ENCODE results near the gene USP24.
"Not testable (repeated sequence)": the region's sequence is repeated elsewhere in the genome, so short reads cannot be mapped to it uniquely, and the experiment has no call there.

DNA sequence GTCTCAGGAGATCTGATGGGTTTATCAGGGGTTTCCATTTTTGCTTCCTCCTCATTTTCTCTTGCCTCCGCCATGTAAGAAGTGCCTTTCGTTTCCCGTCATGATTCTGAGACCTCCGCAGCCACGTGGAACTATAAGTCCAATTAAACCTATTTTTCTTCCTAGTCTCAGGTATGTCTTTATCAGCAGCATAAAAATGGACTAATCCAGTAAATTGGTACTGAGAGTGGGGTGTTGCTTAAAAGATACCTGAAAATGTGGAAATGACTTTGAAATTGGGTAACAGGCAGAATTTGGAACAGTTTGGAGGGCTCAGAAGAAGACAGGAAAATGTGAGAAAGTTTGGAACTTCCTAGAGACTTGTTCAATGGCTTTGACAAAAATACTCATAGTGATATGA lies 184.1 kb downstream of the USP24 start:
- TF ChIP-seq, protein P1, sequence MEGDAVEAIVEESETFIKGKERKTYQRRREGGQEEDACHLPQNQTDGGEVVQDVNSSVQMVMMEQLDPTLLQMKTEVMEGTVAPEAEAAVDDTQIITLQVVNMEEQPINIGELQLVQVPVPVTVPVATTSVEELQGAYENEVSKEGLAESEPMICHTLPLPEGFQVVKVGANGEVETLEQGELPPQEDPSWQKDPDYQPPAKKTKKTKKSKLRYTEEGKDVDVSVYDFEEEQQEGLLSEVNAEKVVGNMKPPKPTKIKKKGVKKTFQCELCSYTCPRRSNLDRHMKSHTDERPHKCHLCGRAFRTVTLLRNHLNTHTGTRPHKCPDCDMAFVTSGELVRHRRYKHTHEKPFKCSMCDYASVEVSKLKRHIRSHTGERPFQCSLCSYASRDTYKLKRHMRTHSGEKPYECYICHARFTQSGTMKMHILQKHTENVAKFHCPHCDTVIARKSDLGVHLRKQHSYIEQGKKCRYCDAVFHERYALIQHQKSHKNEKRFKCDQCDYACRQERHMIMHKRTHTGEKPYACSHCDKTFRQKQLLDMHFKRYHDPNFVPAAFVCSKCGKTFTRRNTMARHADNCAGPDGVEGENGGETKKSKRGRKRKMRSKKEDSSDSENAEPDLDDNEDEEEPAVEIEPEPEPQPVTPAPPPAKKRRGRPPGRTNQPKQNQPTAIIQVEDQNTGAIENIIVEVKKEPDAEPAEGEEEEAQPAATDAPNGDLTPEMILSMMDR (IDR thresholded peaks at IDR 0.05; ENCODE audit: extremely low read depth in 1 of 2, insufficient read depth in 1 of 2, low read depth in 1 of 2, low read length in 2 of 2), result not testable (repeated sequence)
- TF ChIP-seq POLR2AphosphoS5 (IDR thresholded peaks at IDR 0.05; ENCODE audit: insufficient read depth, low read depth, low read length); EZH2 (IDR thresholded peaks at IDR 0.05; ENCODE audit: borderline replicate concordance, low read depth, low read length, severe bottlenecking); POLR2A (IDR thresholded peaks at IDR 0.05; ENCODE audit: low read depth, low read length); GATA2 (IDR thresholded peaks at IDR 0.05; ENCODE audit: insufficient read depth, insufficient read length, low read depth, low read length); JUN (IDR thresholded peaks at IDR 0.05; ENCODE audit: borderline replicate concordance, insufficient read depth, insufficient read length, low read depth): not testable (repeated sequence)
- TF ChIP-seq, protein P2, sequence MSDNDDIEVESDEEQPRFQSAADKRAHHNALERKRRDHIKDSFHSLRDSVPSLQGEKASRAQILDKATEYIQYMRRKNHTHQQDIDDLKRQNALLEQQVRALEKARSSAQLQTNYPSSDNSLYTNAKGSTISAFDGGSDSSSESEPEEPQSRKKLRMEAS (IDR thresholded peaks at IDR 0.05; ENCODE audit: insufficient read depth, insufficient read length), result not testable (repeated sequence)

Measured in endothelial cell of umbilical vein (primary cell).